Measurements from ENCODE around the gene SGMS1.

Gene SGMS1

GRCh38 chr10:50470798-50471582 lies 152.8 kb downstream of the SGMS1 start:
- Histone ChIP-seq H3K36me3 (ENCODE audit: insufficient read depth, low read length) (no peaks in the 10 kb centered on the region), H3K9ac (ENCODE audit: low read depth, low read length) (peak overlapping the region; percentile 37), H3K4me3 (ENCODE audit: low read length) (peak overlapping the region; percentile 16), H3K27me3 (ENCODE audit: insufficient read depth, low read length) (no peaks in the 10 kb centered on the region), H3K4me1 (ENCODE audit: insufficient read depth, low read length) (peaks cover 33% of the 10 kb centered on the region), H3K27ac (ENCODE audit: low read depth, low read length) (peak overlapping the region; percentile 62), H3K9me3 (ENCODE audit: insufficient read depth, low read depth, low read length) (no peaks in the 10 kb centered on the region)
- 52% methylated on average over 4 of the region's 6 CpGs for WGBS

GRCh38 chr10:50470345-50470744 lies 153.4 kb downstream of the SGMS1 start:
- H3K36me3 ChIP-seq (ENCODE audit: insufficient read depth, low read length) = no peaks in the 10 kb centered on the region
- no peaks in the 10 kb centered on the region for H3K27me3 ChIP-seq (ENCODE audit: insufficient read depth, low read length)
- 0 out of 2 replicates have a peak overlapping the region, but pooled peaks have one; percentile 15 for H3K4me3 ChIP-seq (ENCODE audit: low read length)
- H3K9ac ChIP-seq (ENCODE audit: low read depth, low read length) = peak overlapping the region; percentile 30; the same call in 1 of the 2 replicates
- H3K27ac ChIP-seq (ENCODE audit: low read depth, low read length) = peak overlapping the region; percentile 62; the same call in 1 of the 2 replicates
- no peaks in the 10 kb centered on the region for H3K9me3 ChIP-seq (ENCODE audit: insufficient read depth, low read depth, low read length)
- peaks cover 33% of the 10 kb centered on the region for H3K4me1 ChIP-seq (ENCODE audit: insufficient read depth, low read length)

GRCh38 chr10:50469778-50470193 lies 154.0 kb downstream of the SGMS1 start:
- Histone ChIP-seq H3K4me1 (ENCODE audit: insufficient read depth, low read length) (peaks cover 33% of the 10 kb centered on the region), H3K27ac (ENCODE audit: low read depth, low read length) (no peak overlapping the region; the same call in 1 of the 2 replicates), H3K4me3 (ENCODE audit: low read length) (no peak overlapping the region)

GRCh38 chr10:50469288-50469687 lies 154.5 kb downstream of the SGMS1 start:
- Histone ChIP-seq H3K27me3 (ENCODE audit: insufficient read depth, low read length) (no peaks in the 10 kb centered on the region), H3K4me3 (ENCODE audit: low read length) (no peak overlapping the region), H3K27ac (ENCODE audit: low read depth, low read length) (no peak overlapping the region), H3K36me3 (ENCODE audit: insufficient read depth, low read length) (no peaks in the 10 kb centered on the region), H3K9me3 (ENCODE audit: insufficient read depth, low read depth, low read length) (no peaks in the 10 kb centered on the region), H3K9ac (ENCODE audit: low read depth, low read length) (no peak overlapping the region), H3K4me1 (ENCODE audit: insufficient read depth, low read length) (peaks cover 33% of the 10 kb centered on the region)
- WGBS = no CpG with 5 or more reads among the region's 1 CpG

More at GRCh38 chr10:50469778-50470193, 154.0 kb downstream of the SGMS1 start:
- no peaks in the 10 kb centered on the region for H3K27me3 ChIP-seq (ENCODE audit: insufficient read depth, low read length)
- H3K9ac ChIP-seq (ENCODE audit: low read depth, low read length) = no peak overlapping the region
- 96% methylated on average over 3 of the region's 3 CpGs for WGBS
- no peaks in the 10 kb centered on the region for H3K36me3 ChIP-seq (ENCODE audit: insufficient read depth, low read length)
- H3K9me3 ChIP-seq (ENCODE audit: insufficient read depth, low read depth, low read length) = no peaks in the 10 kb centered on the region

- H3K27me3 ChIP-seq (ENCODE audit: insufficient read depth, low read length) = no peaks in the 10 kb centered on the region
- no peak overlapping the region for H3K27ac ChIP-seq (ENCODE audit: low read depth, low read length)
- H3K36me3 ChIP-seq (ENCODE audit: insufficient read depth, low read length) = no peaks in the 10 kb centered on the region
- no peak overlapping the region for H3K4me3 ChIP-seq (ENCODE audit: low read length)
- no peaks in the 10 kb centered on the region for H3K9me3 ChIP-seq (ENCODE audit: insufficient read depth, low read depth, low read length)
- WGBS = 81% methylated on average over 1 of the region's 1 CpG
- H3K4me1 ChIP-seq (ENCODE audit: insufficient read depth, low read length) = peaks cover 33% of the 10 kb centered on the region
- H3K9ac ChIP-seq (ENCODE audit: low read depth, low read length) = no peak overlapping the region
Measured at GRCh38 chr10:50467209-50467608, 156.5 kb downstream of the SGMS1 start.

GRCh38 chr10:50464004-50464409 lies 159.7 kb downstream of the SGMS1 start:
- H3K9ac ChIP-seq (ENCODE audit: low read depth, low read length) = no peak overlapping the region
- no peak overlapping the region for H3K4me3 ChIP-seq (ENCODE audit: low read length)
- no peaks in the 10 kb centered on the region for H3K9me3 ChIP-seq (ENCODE audit: insufficient read depth, low read depth, low read length)
- peaks cover 10% of the 10 kb centered on the region for H3K36me3 ChIP-seq (ENCODE audit: insufficient read depth, low read length)
- no peaks in the 10 kb centered on the region for H3K27me3 ChIP-seq (ENCODE audit: insufficient read depth, low read length)
- peaks cover 3% of the 10 kb centered on the region; the same call in 1 of the 2 replicates for H3K4me1 ChIP-seq (ENCODE audit: insufficient read depth, low read length)
- no peak overlapping the region for H3K27ac ChIP-seq (ENCODE audit: low read depth, low read length)
- WGBS = 93% methylated on average over 1 of the region's 1 CpG

- Histone ChIP-seq H3K9ac (ENCODE audit: low read depth, low read length) (no peak overlapping the region), H3K36me3 (ENCODE audit: insufficient read depth, low read length) (peaks cover 10% of the 10 kb centered on the region), H3K9me3 (ENCODE audit: insufficient read depth, low read depth, low read length) (no peaks in the 10 kb centered on the region), H3K4me3 (ENCODE audit: low read length) (no peak overlapping the region), H3K27ac (ENCODE audit: low read depth, low read length) (no peak overlapping the region), H3K27me3 (ENCODE audit: insufficient read depth, low read length) (no peaks in the 10 kb centered on the region), H3K4me1 (ENCODE audit: insufficient read depth, low read length) (no peaks in the 10 kb centered on the region)
- WGBS = 100% methylated on average over 1 of the region's 3 CpGs
Measured at GRCh38 chr10:50461834-50462233, 161.9 kb downstream of the SGMS1 start.

- Histone ChIP-seq H3K4me1 (ENCODE audit: insufficient read depth, low read length) (no peaks in the 10 kb centered on the region), H3K4me3 (ENCODE audit: low read length) (no peak overlapping the region), H3K9ac (ENCODE audit: low read depth, low read length) (no peak overlapping the region), H3K27me3 (ENCODE audit: insufficient read depth, low read length) (no peaks in the 10 kb centered on the region), H3K27ac (ENCODE audit: low read depth, low read length) (no peak overlapping the region), H3K9me3 (ENCODE audit: insufficient read depth, low read depth, low read length) (no peaks in the 10 kb centered on the region), H3K36me3 (ENCODE audit: insufficient read depth, low read length) (peaks cover 10% of the 10 kb centered on the region)
- WGBS = no CpG with 5 or more reads among the region's 1 CpG
Measured at GRCh38 chr10:50461123-50461522, 162.6 kb downstream of the SGMS1 start.

GRCh38 chr10:50456719-50457118 lies 167.0 kb downstream of the SGMS1 start:
- Histone ChIP-seq H3K27ac (ENCODE audit: low read depth, low read length) (no peak overlapping the region), H3K9me3 (ENCODE audit: insufficient read depth, low read depth, low read length) (no peaks in the 10 kb centered on the region), H3K36me3 (ENCODE audit: insufficient read depth, low read length) (peaks cover 10% of the 10 kb centered on the region), H3K4me3 (ENCODE audit: low read length) (no peak overlapping the region), H3K9ac (ENCODE audit: low read depth, low read length) (no peak overlapping the region), H3K27me3 (ENCODE audit: insufficient read depth, low read length) (no peaks in the 10 kb centered on the region), H3K4me1 (ENCODE audit: insufficient read depth, low read length) (peaks cover 8% of the 10 kb centered on the region)
- 95% methylated on average over 2 of the region's 2 CpGs for WGBS

GRCh38 chr10:50453940-50454339 lies 169.8 kb downstream of the SGMS1 start:
- Histone ChIP-seq H3K36me3 (ENCODE audit: insufficient read depth, low read length) (no peaks in the 10 kb centered on the region), H3K9ac (ENCODE audit: low read depth, low read length) (no peak overlapping the region), H3K4me1 (ENCODE audit: insufficient read depth, low read length) (peaks cover 8% of the 10 kb centered on the region), H3K9me3 (ENCODE audit: insufficient read depth, low read depth, low read length) (no peaks in the 10 kb centered on the region), H3K27me3 (ENCODE audit: insufficient read depth, low read length) (no peaks in the 10 kb centered on the region), H3K27ac (ENCODE audit: low read depth, low read length) (0 out of 2 replicates have a peak overlapping the region, but pooled peaks have one; percentile 20), H3K4me3 (ENCODE audit: low read length) (no peak overlapping the region)
- WGBS = 67% methylated on average over 1 of the region's 1 CpG

GRCh38 chr10:50452603-50453002 lies 171.2 kb downstream of the SGMS1 start:
- Histone ChIP-seq H3K4me3 (ENCODE audit: low read length) (no peak overlapping the region), H3K27ac (ENCODE audit: low read depth, low read length) (no peak overlapping the region), H3K27me3 (ENCODE audit: insufficient read depth, low read length) (no peaks in the 10 kb centered on the region), H3K4me1 (ENCODE audit: insufficient read depth, low read length) (peaks cover 8% of the 10 kb centered on the region), H3K36me3 (ENCODE audit: insufficient read depth, low read length) (no peaks in the 10 kb centered on the region), H3K9me3 (ENCODE audit: insufficient read depth, low read depth, low read length) (no peaks in the 10 kb centered on the region), H3K9ac (ENCODE audit: low read depth, low read length) (no peak overlapping the region)
- 90% methylated on average over 2 of the region's 2 CpGs for WGBS
